ENCODE measurements around the gene SCP2.

The SCP2 gene

DNA sequence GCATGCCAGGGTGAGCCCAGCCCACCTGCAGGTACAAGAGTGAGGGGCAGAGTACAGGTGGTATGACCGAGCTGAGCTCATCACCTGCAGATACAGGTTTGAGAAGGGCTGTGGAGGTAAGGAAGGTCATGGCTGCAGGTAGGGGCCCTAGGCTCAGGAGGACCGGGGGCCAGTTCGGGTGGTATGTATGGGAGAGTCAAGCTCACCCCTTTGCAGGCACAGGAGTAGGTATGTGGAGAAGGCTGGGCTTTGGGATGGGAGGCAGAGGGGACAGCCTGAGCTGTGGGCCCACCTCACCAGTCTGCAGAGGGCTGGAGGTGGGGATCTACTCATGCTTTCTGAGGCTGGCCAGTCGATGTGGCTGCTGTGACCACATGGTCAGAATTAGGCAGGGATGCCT, 152.2 kb downstream of the SCP2 start:
- no peak overlapping the region for H3K4me3 ChIP-seq (ENCODE audit: low read depth, low read length)
- TF ChIP-seq, protein P1, sequence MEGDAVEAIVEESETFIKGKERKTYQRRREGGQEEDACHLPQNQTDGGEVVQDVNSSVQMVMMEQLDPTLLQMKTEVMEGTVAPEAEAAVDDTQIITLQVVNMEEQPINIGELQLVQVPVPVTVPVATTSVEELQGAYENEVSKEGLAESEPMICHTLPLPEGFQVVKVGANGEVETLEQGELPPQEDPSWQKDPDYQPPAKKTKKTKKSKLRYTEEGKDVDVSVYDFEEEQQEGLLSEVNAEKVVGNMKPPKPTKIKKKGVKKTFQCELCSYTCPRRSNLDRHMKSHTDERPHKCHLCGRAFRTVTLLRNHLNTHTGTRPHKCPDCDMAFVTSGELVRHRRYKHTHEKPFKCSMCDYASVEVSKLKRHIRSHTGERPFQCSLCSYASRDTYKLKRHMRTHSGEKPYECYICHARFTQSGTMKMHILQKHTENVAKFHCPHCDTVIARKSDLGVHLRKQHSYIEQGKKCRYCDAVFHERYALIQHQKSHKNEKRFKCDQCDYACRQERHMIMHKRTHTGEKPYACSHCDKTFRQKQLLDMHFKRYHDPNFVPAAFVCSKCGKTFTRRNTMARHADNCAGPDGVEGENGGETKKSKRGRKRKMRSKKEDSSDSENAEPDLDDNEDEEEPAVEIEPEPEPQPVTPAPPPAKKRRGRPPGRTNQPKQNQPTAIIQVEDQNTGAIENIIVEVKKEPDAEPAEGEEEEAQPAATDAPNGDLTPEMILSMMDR (IDR thresholded peaks at IDR 0.05; ENCODE audit: insufficient read depth, low read depth, low read length, missing control alignments): no peak
- no peak for DNase-seq (ENCODE audit: low read depth)

DNA sequence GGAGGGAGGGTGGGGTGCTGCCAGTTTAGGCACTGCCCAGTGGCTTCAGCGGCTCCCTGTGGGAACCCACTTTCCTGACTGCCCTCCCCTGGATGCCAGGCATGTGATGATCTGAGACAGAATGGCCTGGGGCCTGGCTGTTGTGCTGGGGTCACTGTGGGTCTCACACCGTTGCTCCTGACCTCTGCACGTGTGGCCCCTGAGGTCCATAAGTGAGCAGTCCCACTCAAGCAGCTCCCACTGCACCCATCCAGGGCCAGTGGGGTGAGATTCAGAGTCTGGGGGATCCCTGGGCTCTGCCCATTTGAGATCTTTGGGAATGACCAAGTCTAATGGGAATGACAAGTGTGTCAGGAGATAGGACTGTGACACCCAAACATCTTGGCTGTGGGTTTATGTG, 153.0 kb downstream of the SCP2 start:
- TF ChIP-seq, protein P1 (IDR thresholded peaks at IDR 0.05; ENCODE audit: insufficient read depth, low read depth, low read length, missing control alignments): no peak
- DNase-seq (ENCODE audit: low read depth): no peak
- no peak overlapping the region for H3K4me3 ChIP-seq (ENCODE audit: low read depth, low read length)

DNA sequence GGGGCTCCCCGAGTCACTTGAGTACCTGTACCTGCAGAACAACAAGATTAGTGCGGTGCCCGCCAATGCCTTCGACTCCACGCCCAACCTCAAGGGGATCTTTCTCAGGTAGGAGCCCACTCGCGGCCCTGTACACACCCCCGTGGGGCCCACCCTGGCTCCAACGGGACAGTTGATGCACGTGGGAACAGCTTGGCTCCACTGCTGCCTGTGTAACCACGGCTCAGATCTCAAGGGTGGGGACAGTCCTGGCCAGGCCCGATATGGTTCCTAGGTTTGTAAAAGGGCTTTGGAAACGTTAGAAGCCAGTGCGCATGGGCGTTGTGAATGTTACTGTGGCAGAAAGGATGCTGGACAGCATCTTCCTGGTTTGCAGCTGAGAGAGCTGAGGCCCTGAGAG, 153.7 kb downstream of the SCP2 start:
- TF ChIP-seq, protein P1 (IDR thresholded peaks at IDR 0.05; ENCODE audit: insufficient read depth, low read depth, low read length, missing control alignments): no peak
- no peak for DNase-seq (ENCODE audit: low read depth)
- no peak overlapping the region for H3K4me3 ChIP-seq (ENCODE audit: low read depth, low read length)

DNA sequence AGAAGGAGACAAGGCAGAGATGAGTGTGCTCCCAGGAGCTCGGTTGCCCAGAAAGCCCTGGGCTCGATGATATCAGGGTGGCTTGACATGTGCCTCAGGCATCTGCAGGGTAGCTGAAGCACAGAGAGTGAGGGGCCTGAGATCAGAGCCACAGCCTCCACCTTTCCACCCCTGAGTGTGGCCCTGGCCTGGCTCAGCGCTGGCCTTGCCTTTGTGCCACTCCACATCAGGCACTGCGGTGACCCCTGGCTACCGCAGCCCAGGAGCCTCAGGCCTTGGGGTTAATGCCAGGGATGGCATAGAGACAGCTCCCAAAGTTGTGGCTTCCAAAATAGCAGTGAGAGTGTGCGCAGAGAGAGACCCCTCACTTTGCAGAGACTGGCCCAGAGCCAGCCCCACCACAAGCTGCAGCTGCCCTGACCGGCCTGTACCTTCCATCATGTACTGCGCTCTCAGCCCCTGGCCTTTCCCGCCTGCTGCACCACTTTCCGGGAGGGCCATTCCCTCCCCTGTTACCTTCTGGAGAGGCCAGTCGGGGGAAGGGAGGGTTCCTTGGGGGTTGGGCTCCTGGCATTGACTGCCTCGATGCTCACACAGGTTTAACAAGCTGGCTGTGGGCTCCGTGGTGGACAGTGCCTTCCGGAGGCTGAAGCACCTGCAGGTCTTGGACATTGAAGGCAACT, 154.4 kb downstream of the SCP2 start:
- no peak for DNase-seq (ENCODE audit: low read depth)
- no peak overlapping the region for H3K4me3 ChIP-seq (ENCODE audit: low read depth, low read length)
- TF ChIP-seq, protein P1 (IDR thresholded peaks at IDR 0.05; ENCODE audit: insufficient read depth, low read depth, low read length, missing control alignments): no peak

DNA sequence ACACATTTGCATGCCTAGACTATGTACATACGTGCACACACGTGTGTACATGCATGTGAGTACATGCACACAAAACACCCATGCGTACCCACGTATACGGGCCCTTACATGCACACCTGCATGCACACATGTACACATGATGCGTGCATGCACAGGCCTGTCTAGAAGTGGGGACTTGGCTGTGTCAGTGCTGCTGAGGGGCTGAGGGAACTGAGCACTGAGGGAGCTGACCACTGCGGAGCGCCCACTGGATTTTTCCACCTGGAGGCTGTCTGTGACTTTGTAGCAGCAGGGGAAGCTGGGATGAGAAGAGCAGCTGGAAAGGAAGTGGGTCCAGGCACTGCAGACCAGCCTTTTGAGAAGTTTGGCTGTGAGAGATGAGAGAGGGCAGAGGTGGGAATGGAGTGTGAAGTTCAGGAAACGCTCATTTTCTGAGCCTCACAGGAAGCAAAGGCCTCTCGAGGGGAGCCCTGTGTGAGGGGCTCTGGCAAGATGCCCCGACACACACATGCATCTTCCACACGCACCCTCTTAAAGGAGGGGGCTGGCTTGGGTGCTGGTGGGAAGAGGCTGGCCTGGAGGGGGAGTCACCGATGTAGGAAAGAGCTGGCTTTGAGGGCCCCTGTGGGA, 155.9 kb downstream of the SCP2 start:
- no peak overlapping the region for H3K4me3 ChIP-seq (ENCODE audit: low read depth, low read length)
- TF ChIP-seq, protein P1 (IDR thresholded peaks at IDR 0.05; ENCODE audit: insufficient read depth, low read depth, low read length, missing control alignments): no peak
- DNase-seq (ENCODE audit: low read depth): no peak

DNA sequence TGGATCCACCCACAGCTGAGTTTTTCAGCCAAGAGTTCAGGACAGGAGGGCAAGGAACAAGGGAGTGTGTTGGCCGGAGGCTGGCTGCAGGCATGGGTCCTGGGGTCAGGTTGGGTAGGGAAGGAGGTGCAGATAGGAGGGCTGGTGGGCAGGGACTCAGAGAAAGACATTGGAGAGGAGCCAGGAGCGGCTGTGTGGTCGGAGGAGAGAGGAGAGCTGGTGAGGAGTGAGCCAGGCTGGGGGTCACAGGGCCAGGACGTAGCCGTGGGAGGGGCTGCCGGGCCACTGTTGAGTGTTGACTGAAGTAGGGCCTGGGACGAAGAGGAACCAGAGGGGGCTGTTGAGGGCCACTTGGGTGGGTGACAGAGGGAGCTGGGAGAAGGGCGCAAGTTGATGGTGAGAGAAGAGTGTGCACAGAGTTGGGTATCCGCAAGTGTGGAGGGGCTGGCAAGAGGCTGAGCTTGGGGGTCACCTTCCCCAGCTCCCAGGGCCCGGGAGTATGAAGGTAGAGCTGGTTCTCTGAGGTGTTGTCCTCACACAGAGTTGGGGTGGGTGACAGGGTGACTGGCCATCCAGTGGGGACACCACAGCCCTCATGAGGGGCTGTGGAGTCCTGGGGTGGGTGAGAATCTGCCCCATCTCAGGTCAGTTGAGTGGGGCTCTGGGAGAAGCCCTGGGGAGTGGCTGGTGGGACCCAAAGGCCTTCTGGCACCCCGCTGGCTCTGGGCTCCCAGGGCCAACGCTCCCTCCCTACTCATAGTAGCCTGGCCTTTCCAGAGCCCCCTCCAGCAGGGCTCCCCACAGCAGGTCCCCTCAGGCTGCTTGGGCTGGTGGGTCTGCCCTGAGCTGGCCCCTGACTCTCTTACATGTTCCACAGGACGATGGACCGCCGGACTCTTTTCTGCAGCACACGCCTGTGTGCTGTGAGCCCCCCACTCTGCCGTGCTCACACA, 156.8 kb downstream of the SCP2 start:
- no peak overlapping the region for H3K4me3 ChIP-seq (ENCODE audit: low read depth, low read length)
- no peak for DNase-seq (ENCODE audit: low read depth)
- TF ChIP-seq, protein P1 (IDR thresholded peaks at IDR 0.05; ENCODE audit: insufficient read depth, low read depth, low read length, missing control alignments): no peak

All from GM12865 (cell line).